HepG2 (cell line): Measurements from ENCODE around the gene MID1. TPM values are rescaled to one million over a fixed set of nuclear protein-coding genes. Genes with fewer than 3 reads are reported as not detected.

ENCODE experiments used
- ATAC-seq: fragments of 200-7000 bp; cut with Tn5 transposase; 3 replicates; pipeline ENCODE4 v1.9.1; 2020; ENCODE audit warnings: mild to moderate bottlenecking, moderate library complexity
- BruUV-seq: library from RNA; stranded (reverse); fragments of 400-500 nt; replicated peaks from 2 replicates; lab custom pipeline; 2021; lab: Mats Ljungman, UMichigan
- CTCF ChIA-PET: fragments of 300-600 bp; formaldehyde crosslinking; extraction: SDS; loops from one replicate; lab custom pipeline; 2021; ENCODE audit warnings: low total read pairs, inconsistent platforms, low intra/inter-chr PET ratio; lab: Yijun Ruan, JAX
- POLR2A ChIA-PET: fragments of 350-600 bp; sonication (Branson Sonifier 250); formaldehyde crosslinking; loops from one replicate; lab custom pipeline; 2020; ENCODE audit warnings: antibody characterized with exemption, inconsistent platforms; lab: Yijun Ruan, JAX
- DNase-seq: peaks from one replicate; pipeline ENCODE4 v3.0.0-alpha.2; 2015; ENCODE audit warnings: low spot score
- FAIRE-seq: peaks from 3 replicates; lab custom pipeline; 2011; peaks lifted over from hg19 to GRCh38; lab: Jason Lieb, UNC
- H2AFZ ChIP-seq: one replicate; pipeline ENCODE4 v1.6.1; 2011; ENCODE audit warnings: low read length, inconsistent platforms
- H3K27ac ChIP-seq: fragments of 300-600 bp; 3 replicates; pipeline ENCODE4 v1.8.0; 2011; ENCODE audit warnings: mixed run types, mild to moderate bottlenecking, mixed read lengths, low read length, inconsistent platforms; ENCODE audit not compliant: insufficient read depth; ENCODE audit errors: extremely low read length
- H3K27me3 ChIP-seq, 2 experiments: fragments of 200-600 bp in 1 of 2; 2 replicates in 1 of 2; 3 replicates in 1 of 2; pipeline versions ENCODE4 v1.6.0 to v1.8.0; 2011; ENCODE audit warnings: low read length in 2 of 2, mild to moderate bottlenecking in 2 of 2, moderate library complexity in 2 of 2, inconsistent platforms in 1 of 2; ENCODE audit not compliant: insufficient read depth in 2 of 2, control insufficient read depth in 1 of 2
- H3K36me3 ChIP-seq, 2 experiments: fragments of 200-600 bp in 1 of 2; replicated peaks in 1 of 2; 2 replicates in 1 of 2; 3 replicates in 1 of 2; pipeline versions ENCODE4 v1.5.1 to v1.8.0; 2011; ENCODE audit warnings: low read length in 2 of 2, inconsistent platforms in 1 of 2; ENCODE audit not compliant: insufficient read depth in 2 of 2, control insufficient read depth in 1 of 2
- H3K4me1 ChIP-seq: 2 replicates; pipeline ENCODE4 v1.5.1; 2012; ENCODE audit warnings: low read length, inconsistent platforms; ENCODE audit not compliant: insufficient read depth
- H3K4me2 ChIP-seq: 2 replicates; pipeline ENCODE4 v1.6.0; 2011; ENCODE audit warnings: low read depth, low read length, inconsistent platforms
- H3K4me3 ChIP-seq, 3 experiments: fragments of 200-600 bp in 1 of 3; sonication (generic), shearing (Covaris generic) in 1 of 3; replicated peaks in 1 of 3; 2 replicates each; pipeline ENCODE4 v1.5.1; 2011 to 2016; ENCODE audit warnings: low read length in 3 of 3, inconsistent platforms in 2 of 3, low read depth in 2 of 3, mild to moderate bottlenecking in 2 of 3, control low read depth in 1 of 3, mixed read lengths in 1 of 3; ENCODE audit not compliant: insufficient read depth in 1 of 3
- H3K79me2 ChIP-seq: one replicate; pipeline ENCODE4 v1.6.1; 2011; ENCODE audit warnings: low read length, inconsistent platforms; ENCODE audit not compliant: insufficient read depth
- H3K9ac ChIP-seq: 2 replicates; pipeline ENCODE4 v1.6.0; 2011; ENCODE audit warnings: mild to moderate bottlenecking, low read depth, low read length, inconsistent platforms; ENCODE audit not compliant: insufficient read depth
- H3K9me3 ChIP-seq: 2 replicates; pipeline ENCODE4 v1.5.1; 2012; ENCODE audit warnings: mild to moderate bottlenecking, low read length
- H4K20me1 ChIP-seq: 2 replicates; pipeline ENCODE4 v1.6.0; 2011; ENCODE audit warnings: inconsistent platforms, mild to moderate bottlenecking, low read length, moderate library complexity; ENCODE audit not compliant: insufficient read depth
- ELF1 ChIP-seq: sonication (generic); formaldehyde crosslinking; IDR thresholded peaks from 2 replicates; pipeline ENCODE4 v1.4.0; 2020; ENCODE audit warnings: missing genetic modification reagents
- HOXA3 ChIP-seq: sonication (generic); formaldehyde crosslinking; IDR thresholded peaks from 2 replicates; pipeline ENCODE4 v1.5.0; 2020; ENCODE audit warnings: missing genetic modification reagents
- MAZ ChIP-seq, 2 experiments: sonication (generic) in 1 of 2; formaldehyde crosslinking in 1 of 2; IDR thresholded peaks; 2 replicates each; pipeline versions ENCODE4 v1.5.0 to v1.6.1; 2012 to 2020; ENCODE audit warnings: low read depth in 2 of 2, mild to moderate bottlenecking in 2 of 2, borderline replicate concordance in 1 of 2, improper control_type of control experiment in 1 of 2, low read length in 1 of 2, missing genetic modification reagents in 1 of 2, moderate library complexity in 1 of 2
- NONO ChIP-seq, 2 experiments: fragments of 450-650 bp in 1 of 2; sonication (generic) in 1 of 2; formaldehyde crosslinking in 1 of 2; IDR thresholded peaks in 1 of 2; conservative IDR thresholded peaks in 1 of 2; 2 replicates each; pipeline versions ENCODE4 v1.6.1 to v1.8.0; 2017 to 2022; ENCODE audit warnings: mild to moderate bottlenecking in 1 of 2, missing genetic modification reagents in 1 of 2, moderate library complexity in 1 of 2
- TCF7L2 ChIP-seq: IDR thresholded peaks from 2 replicates; pipeline ENCODE4 v1.6.1; 2011; ENCODE audit warnings: mild to moderate bottlenecking, low read depth, low read length, moderate library complexity
- ZNF564 ChIP-seq: sonication (generic); formaldehyde crosslinking; IDR thresholded peaks from 2 replicates; pipeline ENCODE4 v1.8.1; 2023; ENCODE audit warnings: mild to moderate bottlenecking, missing genetic modification reagents
- ZNF710 ChIP-seq: sonication (generic); formaldehyde crosslinking; IDR thresholded peaks from 2 replicates; pipeline ENCODE4 v1.5.0; 2020; ENCODE audit warnings: mild to moderate bottlenecking, missing genetic modification reagents, borderline replicate concordance
- ZNF75D ChIP-seq: sonication (generic); formaldehyde crosslinking; IDR thresholded peaks from 2 replicates; pipeline ENCODE4 v1.8.1; 2023; ENCODE audit warnings: missing genetic modification reagents, mild to moderate bottlenecking, borderline replicate concordance
- ZNF816 ChIP-seq: sonication (generic); formaldehyde crosslinking; IDR thresholded peaks from 2 replicates; pipeline ENCODE4 v1.8.0; 2022; ENCODE audit warnings: missing genetic modification reagents, mild to moderate bottlenecking, borderline replicate concordance
- WGBS: methylation state at CpG from one replicate; pipeline ENCODE4 v1.1.6; 2017; ENCODE audit warnings: low lambda C conversion rate; 5-methylcytosine and 5-hydroxymethylcytosine counted together
- in situ Hi-C: cut with HindIII; loops from 2 replicates; pipeline ENCODE4 v1.10.0; 2017; ENCODE audit warnings: low pct_unique_long_range_greater_than_20kb; ENCODE audit not compliant: extremely low pct_ligation_motif_present
- intact Hi-C: fragments of 100-400 bp; cut with micrococcal nuclease; formaldehyde crosslinking; loops from one replicate; pipeline ENCODE4 v1.10.0; 2022; ENCODE audit not compliant: unreplicated experiment
- polyA plus RNA-seq, 8 experiments: library from polyadenylated mRNA; depleted of rRNA in 3 of 8; stranded (reverse) in 7 of 8; unstranded in 1 of 8; fragments of >200 nt; fragmentation: Illumina TruSeq in 4 of 8; extraction: Trizol in 4 of 8; gene quantifications; 2 replicates each; pipeline versions ENCODE4 v1.2.1 to v1.2.3, GENCODE V29; 2011 to 2016; ENCODE audit warnings: low read depth in 4 of 8, missing spikeins in 1 of 8, mixed read lengths in 1 of 8; ENCODE audit not compliant: insufficient read depth in 1 of 8
- total RNA-seq, 5 experiments: library from RNA; depleted of rRNA; stranded (reverse); fragments of >200 nt; fragmentation: Illumina TruSeq; extraction: Trizol; gene quantifications; 2 replicates each; pipeline ENCODE4 v1.2.3, GENCODE V29; 2016; ENCODE audit warnings: low read depth in 1 of 5

Gene MID1
- total and polyA plus RNA-seq, 2 of the 13 experiments (the other 11 are each of a cell fraction or from before 2014, with no cell fraction given), result 0.86 to 1.1 TPM

GRCh38 chrX:10482261-10482660 is 138.1 kb downstream of the MID1 start:
- in situ Hi-C loops, result no loop called here
- ChIA-PET CTCF (no interaction called here), POLR2A (no interaction called here)
- H2AFZ ChIP-seq, result no peak overlapping the region
- H3K4me2 ChIP-seq, result no peak overlapping the region
- no TSS peak for BruUV-seq
- intact Hi-C loops, result no loop called here
- peaks cover 27% of the 10 kb centered on the region for H3K4me1 ChIP-seq
- no peak for TF ChIP-seq ZNF75D (CRISPR knock-in tag)
- TF ChIP-seq ELF1 (CRISPR knock-in tag), result no peak
- no peak for TF ChIP-seq TCF7L2
- TF ChIP-seq ZNF816 (CRISPR knock-in tag), result no peak
- no peak for TF ChIP-seq HOXA3 (CRISPR knock-in tag)
- no peak for TF ChIP-seq MAZ (IDR thresholded peaks at IDR 0.05; ENCODE audit: borderline replicate concordance, low read depth, low read length)
- no peak for TF ChIP-seq MAZ (CRISPR knock-in tag; IDR thresholded peaks at IDR 0.05; ENCODE audit: low read depth)
- no peak for TF ChIP-seq ZNF564 (CRISPR knock-in tag)
- no peak for TF ChIP-seq ZNF710
- TF ChIP-seq NONO (IDR thresholded peaks at IDR 0.05), result no peak
- TF ChIP-seq NONO (CRISPR knock-in tag; conservative IDR thresholded peaks at IDR 0.05), result no peak
- no peaks in the 10 kb centered on the region for H3K36me3 ChIP-seq
- no peaks in the 10 kb centered on the region for H3K9me3 ChIP-seq
- H3K4me3 ChIP-seq, result no peak overlapping the region
- no peak overlapping the region for H3K9ac ChIP-seq
- ATAC-seq (no peak), DNase-seq (no peak), FAIRE-seq (no peak)
- no peaks in the 10 kb centered on the region for H3K27me3 ChIP-seq
- no peaks in the 10 kb centered on the region for H3K79me2 ChIP-seq
- no peaks in the 10 kb centered on the region for H4K20me1 ChIP-seq
- WGBS, result 88% methylated on average over 8 of the region's 9 CpGs
- H3K27ac ChIP-seq, result no peak overlapping the region
